ENCODE results near the gene CBFA2T2. TPM values are rescaled to one million over a fixed set of nuclear protein-coding genes. Genes with fewer than 3 reads are reported as not detected.

Gene CBFA2T2
- total and polyA plus RNA-seq, 10 of the 15 experiments (the other 5 are each of a cell fraction or from before 2014, with no cell fraction given): 0.61 to 8.6 (median 5.5) TPM

DNA sequence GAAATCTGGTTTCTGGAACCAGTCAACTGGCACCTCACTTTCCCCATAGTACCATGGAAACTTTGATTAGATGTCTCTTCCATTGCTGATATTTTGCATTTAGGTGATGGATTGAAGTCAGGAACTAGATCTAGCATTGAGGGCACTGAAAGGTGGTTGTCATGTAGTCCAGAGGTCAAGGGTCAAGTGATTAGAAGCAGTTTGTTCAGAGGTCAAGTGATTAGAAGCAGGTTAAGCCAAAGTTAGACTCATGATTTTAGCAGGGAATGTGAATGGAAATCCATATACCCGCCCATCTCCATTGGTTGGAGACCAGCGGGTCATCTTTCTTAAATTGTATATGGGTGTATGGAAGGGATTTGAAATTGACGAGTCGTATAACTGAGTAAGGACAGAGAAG lies 51.2 kb downstream of the CBFA2T2 start:
- no TSS peak for BruUV-seq (replicated peaks)
- POLR2A ChIA-PET: interaction anchor here (0.6 kb wide), 1 partner anchor 154 kb away, joined by 5 read pairs; no protein-coding TSS in a partner anchor
- H3K9me3 ChIP-seq (replicated peaks; ENCODE audit: control insufficient read depth, insufficient read depth, low read length): no peaks in the 10 kb centered on the region
- no peak overlapping the region for H3K27ac ChIP-seq (ENCODE audit: control insufficient read depth, insufficient read depth)
- H2AFZ ChIP-seq (ENCODE audit: control insufficient read depth, low read depth, low read length): no peak overlapping the region
- H3K79me2 ChIP-seq (ENCODE audit: control insufficient read depth, insufficient read depth, low read length): no peaks in the 10 kb centered on the region
- RAD21 ChIA-PET (ENCODE audit: unreplicated experiment): no interaction called here
- H3K9ac ChIP-seq (ENCODE audit: control insufficient read depth, insufficient read depth, low read length): no peak overlapping the region
- no peaks in the 10 kb centered on the region for H3K36me3 ChIP-seq (ENCODE audit: control insufficient read depth in 2 of 2, insufficient read depth in 2 of 2, low read length in 1 of 2)
- no peak overlapping the region for H3K4me2 ChIP-seq (ENCODE audit: control insufficient read depth, insufficient read depth)
- no peak overlapping the region for H3K4me3 ChIP-seq
- H3K4me1 ChIP-seq (ENCODE audit: control insufficient read depth, insufficient read depth, low read length): no peaks in the 10 kb centered on the region
- DNase-seq (ENCODE audit: low read depth, low spot score): no peak
- FAIRE-seq: no peak
- no peak for ATAC-seq
- SMC1A ChIA-PET (ENCODE audit: uncharacterized antibody, unreplicated experiment): interaction anchor here (1.0 to 1.4 kb wide), 2 partner anchors 10 to 20 kb away, joined by 3 to 4 read pairs; no protein-coding TSS in a partner anchor
- in situ Hi-C loops (cut with MboI) (no loop called here), intact Hi-C loops (cut with micrococcal nuclease; ENCODE audit: unreplicated experiment) (no loop called here)
- CTCF ChIA-PET: interaction anchor here (1.3 kb wide), 1 partner anchor 12 kb away, joined by 3 read pairs; no protein-coding TSS in a partner anchor
- TF ChIP-seq NR2C1 (IDR thresholded peaks at IDR 0.05) (no peak), BACH1 (IDR thresholded peaks at IDR 0.05; ENCODE audit: borderline replicate concordance) (no peak), POLR2AphosphoS5 (IDR thresholded peaks at IDR 0.05; ENCODE audit: low read length) (no peak), NR2F1 (conservative IDR thresholded peaks at IDR 0.05) (no peak; the same call in 1 of the 2 replicates), SMAD1 (IDR thresholded peaks at IDR 0.05; ENCODE audit: low read depth, partially characterized antibody) (no peak), STAT1 (conservative IDR thresholded peaks at IDR 0.05) (no peak), CBX3 (IDR thresholded peaks at IDR 0.05; ENCODE audit: borderline replicate concordance, low read depth) (no peak), ZBED1 (IDR thresholded peaks at IDR 0.05; ENCODE audit: borderline replicate concordance) (no peak), DPF2 (IDR thresholded peaks at IDR 0.05) (no peak), SREBF1 (IDR thresholded peaks at IDR 0.05; ENCODE audit: low read length) (no peak), MTA2 (IDR thresholded peaks at IDR 0.05; ENCODE audit: low read depth) (no peak), POLR2AphosphoS2 (IDR thresholded peaks at IDR 0.05; ENCODE audit: low read depth, low read length) (no peak)
- 78% methylated on average over 4 of the region's 4 CpGs for WGBS (ENCODE audit: insufficient coverage, insufficient replicate concordance, low lambda C conversion rate, missing lambda C conversion rate)
- no peaks in the 10 kb centered on the region for H4K20me1 ChIP-seq (ENCODE audit: control insufficient read depth, insufficient read depth)
- H3K27me3 ChIP-seq (replicated peaks in 1 of 2; ENCODE audit: control insufficient read depth in 2 of 2, insufficient read depth in 2 of 2, low read length in 1 of 2): no peaks in the 10 kb centered on the region
